Activated T-cell treated with anti-CD3 and anti-CD28 coated beads, Interleukin-2, amount 50 U/mL, for 4 hours (primary cell): ENCODE results near the gene TPRG1. TPM values are rescaled to one million over a fixed set of nuclear protein-coding genes. Genes with fewer than 3 reads are reported as not detected.

ENCODE experiments used
- ATAC-seq, 2 donors: fragments of 200-7000 bp; cut with Tn5 transposase; one replicate each; pipeline ENCODE4 v1.10.0; 2021
- DNase-seq: peaks from one replicate; pipeline ENCODE4 v3.0.0-alpha.2; 2020
- H3K27me3 Mint-ChIP-seq: one replicate; pipeline ENCODE4 v1.8.0; 2021; ENCODE audit warnings: low read depth, mixed read lengths
- H3K36me3 Mint-ChIP-seq: one replicate; pipeline ENCODE4 v1.8.0; 2022; ENCODE audit warnings: mixed read lengths; ENCODE audit not compliant: insufficient read depth
- H3K4me1 Mint-ChIP-seq: one replicate; pipeline ENCODE4 v1.8.0; 2021; ENCODE audit warnings: low read depth, mixed read lengths
- H3K4me3 Mint-ChIP-seq: one replicate; pipeline ENCODE4 v1.8.0; 2021; ENCODE audit warnings: mild to moderate bottlenecking, moderate library complexity, mixed read lengths
- H3K9me3 Mint-ChIP-seq: one replicate; pipeline ENCODE4 v1.8.0; 2021; ENCODE audit warnings: mixed read lengths
- total RNA-seq, 3 donors: library from RNA; stranded (reverse); gene quantifications; one replicate each; pipeline ENCODE4 v1.2.1, GENCODE V29; 2021

Gene TPRG1
- total RNA-seq, 3 donors from 2014 or later: 6.2 to 10.6 (median 7.4) TPM

GRCh38 chr3:189270248-189270832 lies 98.6 kb downstream of the TPRG1 start:
- no peaks in the 10 kb centered on the region for H3K36me3 Mint-ChIP-seq
- H3K4me1 Mint-ChIP-seq: peaks cover 13% of the 10 kb centered on the region
- DNase-seq: peak; percentile 12
- H3K4me3 Mint-ChIP-seq: no peak overlapping the region
- H3K27me3 Mint-ChIP-seq: no peaks in the 10 kb centered on the region
- H3K9me3 Mint-ChIP-seq: no peaks in the 10 kb centered on the region
- peak; percentile 48 to 73 for ATAC-seq

- no peak overlapping the region for H3K4me3 Mint-ChIP-seq
- DNase-seq (no peak), ATAC-seq (peak; percentile 30 to 48)
- peaks cover 23% of the 10 kb centered on the region for H3K4me1 Mint-ChIP-seq
- H3K36me3 Mint-ChIP-seq: no peaks in the 10 kb centered on the region
- no peaks in the 10 kb centered on the region for H3K27me3 Mint-ChIP-seq
- no peaks in the 10 kb centered on the region for H3K9me3 Mint-ChIP-seq
These were observed 100.8 kb downstream of the TPRG1 start for GRCh38 chr3:189272500-189273119.

- no peak for DNase-seq
- ATAC-seq: no peak
- no peaks in the 10 kb centered on the region for H3K36me3 Mint-ChIP-seq
- H3K4me3 Mint-ChIP-seq: no peak overlapping the region
- no peaks in the 10 kb centered on the region for H3K9me3 Mint-ChIP-seq
- H3K4me1 Mint-ChIP-seq: peaks cover 29% of the 10 kb centered on the region
- H3K27me3 Mint-ChIP-seq: no peaks in the 10 kb centered on the region
These were observed 102.0 kb downstream of the TPRG1 start for GRCh38 chr3:189273736-189274135.

- H3K27me3 Mint-ChIP-seq: no peaks in the 10 kb centered on the region
- ATAC-seq: no peak
- H3K9me3 Mint-ChIP-seq: no peaks in the 10 kb centered on the region
- no peaks in the 10 kb centered on the region for H3K36me3 Mint-ChIP-seq
- H3K4me3 Mint-ChIP-seq: no peak overlapping the region
- H3K4me1 Mint-ChIP-seq: peaks cover 29% of the 10 kb centered on the region
- DNase-seq: no peak
These were observed 103.4 kb downstream of the TPRG1 start for GRCh38 chr3:189275182-189275581.

GRCh38 chr3:189275852-189276251 lies 104.1 kb downstream of the TPRG1 start:
- ATAC-seq (no peak), DNase-seq (no peak)
- peaks cover 29% of the 10 kb centered on the region for H3K4me1 Mint-ChIP-seq
- H3K36me3 Mint-ChIP-seq: no peaks in the 10 kb centered on the region
- H3K4me3 Mint-ChIP-seq: no peak overlapping the region
- H3K9me3 Mint-ChIP-seq: no peaks in the 10 kb centered on the region
- no peaks in the 10 kb centered on the region for H3K27me3 Mint-ChIP-seq

- H3K4me1 Mint-ChIP-seq: peaks cover 29% of the 10 kb centered on the region
- ATAC-seq (no peak), DNase-seq (no peak)
- H3K9me3 Mint-ChIP-seq: no peaks in the 10 kb centered on the region
- H3K27me3 Mint-ChIP-seq: no peaks in the 10 kb centered on the region
- H3K36me3 Mint-ChIP-seq: no peaks in the 10 kb centered on the region
- H3K4me3 Mint-ChIP-seq: no peak overlapping the region
These were observed 104.9 kb downstream of the TPRG1 start for GRCh38 chr3:189276444-189277219.

GRCh38 chr3:189277711-189278110 lies 105.9 kb downstream of the TPRG1 start:
- no peaks in the 10 kb centered on the region for H3K36me3 Mint-ChIP-seq
- no peak overlapping the region for H3K4me3 Mint-ChIP-seq
- no peaks in the 10 kb centered on the region for H3K9me3 Mint-ChIP-seq
- ATAC-seq: peak in 1 of 2 donors; percentile 48
- H3K4me1 Mint-ChIP-seq: peaks cover 30% of the 10 kb centered on the region
- DNase-seq: no peak
- H3K27me3 Mint-ChIP-seq: no peaks in the 10 kb centered on the region

- Mint-ChIP-seq H3K9me3 (no peaks in the 10 kb centered on the region), H3K36me3 (no peaks in the 10 kb centered on the region), H3K27me3 (no peaks in the 10 kb centered on the region), H3K4me3 (no peak overlapping the region), H3K4me1 (peaks cover 25% of the 10 kb centered on the region)
- ATAC-seq (no peak), DNase-seq (no peak)
These were observed 106.5 kb downstream of the TPRG1 start for GRCh38 chr3:189278221-189278620.

- no peak overlapping the region for H3K4me3 Mint-ChIP-seq
- H3K9me3 Mint-ChIP-seq: no peaks in the 10 kb centered on the region
- DNase-seq: no peak
- H3K27me3 Mint-ChIP-seq: no peaks in the 10 kb centered on the region
- H3K4me1 Mint-ChIP-seq: peaks cover 33% of the 10 kb centered on the region
- no peaks in the 10 kb centered on the region for H3K36me3 Mint-ChIP-seq
- ATAC-seq: no peak
These were observed 110.4 kb downstream of the TPRG1 start for GRCh38 chr3:189282189-189282588.

- H3K4me3 Mint-ChIP-seq: no peak overlapping the region
- peaks cover 30% of the 10 kb centered on the region for H3K4me1 Mint-ChIP-seq
- DNase-seq (no peak), ATAC-seq (no peak)
- H3K9me3 Mint-ChIP-seq: no peaks in the 10 kb centered on the region
- no peaks in the 10 kb centered on the region for H3K36me3 Mint-ChIP-seq
- no peaks in the 10 kb centered on the region for H3K27me3 Mint-ChIP-seq
These were observed 111.0 kb downstream of the TPRG1 start for GRCh38 chr3:189282741-189283140.

- DNase-seq (no peak), ATAC-seq (no peak)
- no peaks in the 10 kb centered on the region for H3K9me3 Mint-ChIP-seq
- H3K4me1 Mint-ChIP-seq: peaks cover 41% of the 10 kb centered on the region
- H3K27me3 Mint-ChIP-seq: no peaks in the 10 kb centered on the region
- no peak overlapping the region for H3K4me3 Mint-ChIP-seq
- H3K36me3 Mint-ChIP-seq: no peaks in the 10 kb centered on the region
These were observed 114.4 kb downstream of the TPRG1 start for GRCh38 chr3:189286188-189286587.

GRCh38 chr3:189286916-189287315 lies 115.1 kb downstream of the TPRG1 start:
- ATAC-seq: no peak

GRCh38 chr3:189288348-189289235 lies 116.8 kb downstream of the TPRG1 start:
- no peak overlapping the region for H3K4me3 Mint-ChIP-seq
- peaks cover 38% of the 10 kb centered on the region for H3K4me1 Mint-ChIP-seq
- H3K27me3 Mint-ChIP-seq: no peaks in the 10 kb centered on the region
- DNase-seq: no peak
- H3K36me3 Mint-ChIP-seq: no peaks in the 10 kb centered on the region
- ATAC-seq: peak; percentile 58 to 82
- H3K9me3 Mint-ChIP-seq: no peaks in the 10 kb centered on the region

More at GRCh38 chr3:189286916-189287315, 115.1 kb downstream of the TPRG1 start:
- no peak overlapping the region for H3K4me3 Mint-ChIP-seq
- no peaks in the 10 kb centered on the region for H3K27me3 Mint-ChIP-seq
- H3K36me3 Mint-ChIP-seq: no peaks in the 10 kb centered on the region
- DNase-seq: no peak
- no peaks in the 10 kb centered on the region for H3K9me3 Mint-ChIP-seq
- peaks cover 41% of the 10 kb centered on the region for H3K4me1 Mint-ChIP-seq

- no peak for ATAC-seq
- H3K4me1 Mint-ChIP-seq: peaks cover 40% of the 10 kb centered on the region
- H3K9me3 Mint-ChIP-seq: no peaks in the 10 kb centered on the region
These were observed 117.5 kb downstream of the TPRG1 start for GRCh38 chr3:189289251-189289650.

More at GRCh38 chr3:189289251-189289650, 117.5 kb downstream of the TPRG1 start:
- DNase-seq: no peak
- no peaks in the 10 kb centered on the region for H3K36me3 Mint-ChIP-seq
- H3K4me3 Mint-ChIP-seq: no peak overlapping the region
- no peaks in the 10 kb centered on the region for H3K27me3 Mint-ChIP-seq
